AG09309 (cell line): ENCODE results near the gene TMEM266.

Experiments used
- DNase-seq: peaks from one replicate; pipeline ENCODE4 v3.0.0-alpha.2; 2010; ENCODE audit warnings: low read depth
- H3K4me3 ChIP-seq: 2 replicates; pipeline ENCODE4 v1.5.1; 2011; ENCODE audit warnings: mild to moderate bottlenecking, low read depth, low read length, moderate library complexity; ENCODE audit not compliant: control insufficient read depth
- TF ChIP-seq, protein P1 (sequence below): IDR thresholded peaks from 2 replicates; pipeline ENCODE4 v1.5.1; 2011; ENCODE audit warnings: mild to moderate bottlenecking, low read depth, low read length, inconsistent platforms; ENCODE audit not compliant: insufficient read depth, control insufficient read depth; ENCODE audit errors: missing control alignments

Gene TMEM266

DNA sequence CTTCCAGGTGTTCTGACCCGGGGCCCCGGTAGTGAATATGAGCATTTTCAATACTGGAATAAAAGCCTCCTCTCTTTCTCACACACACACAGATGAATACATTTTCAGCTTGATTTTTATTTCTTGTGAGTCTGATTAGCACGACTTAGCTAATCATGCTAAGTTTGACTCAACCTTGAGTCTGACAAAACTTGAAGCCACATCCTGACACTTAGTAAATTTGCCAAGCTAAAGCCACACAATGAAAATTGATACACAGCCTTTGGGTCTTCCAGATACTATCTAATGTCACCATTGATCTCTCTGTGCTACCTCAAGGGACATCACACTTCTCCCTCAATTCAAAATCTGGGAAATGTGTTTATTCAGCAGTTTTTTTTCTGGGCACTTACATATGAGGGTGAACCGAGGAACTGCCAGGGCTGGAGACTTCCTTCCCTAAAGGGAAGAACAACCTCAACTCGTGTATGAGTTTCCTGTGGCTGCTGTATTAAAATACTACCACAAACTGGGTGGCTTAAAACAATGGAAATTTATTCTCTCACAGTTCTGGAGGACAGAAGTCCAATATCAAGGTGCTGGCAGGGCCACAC, 18.6 kb downstream of the TMEM266 start:
- no peak for DNase-seq
- TF ChIP-seq, protein P1, sequence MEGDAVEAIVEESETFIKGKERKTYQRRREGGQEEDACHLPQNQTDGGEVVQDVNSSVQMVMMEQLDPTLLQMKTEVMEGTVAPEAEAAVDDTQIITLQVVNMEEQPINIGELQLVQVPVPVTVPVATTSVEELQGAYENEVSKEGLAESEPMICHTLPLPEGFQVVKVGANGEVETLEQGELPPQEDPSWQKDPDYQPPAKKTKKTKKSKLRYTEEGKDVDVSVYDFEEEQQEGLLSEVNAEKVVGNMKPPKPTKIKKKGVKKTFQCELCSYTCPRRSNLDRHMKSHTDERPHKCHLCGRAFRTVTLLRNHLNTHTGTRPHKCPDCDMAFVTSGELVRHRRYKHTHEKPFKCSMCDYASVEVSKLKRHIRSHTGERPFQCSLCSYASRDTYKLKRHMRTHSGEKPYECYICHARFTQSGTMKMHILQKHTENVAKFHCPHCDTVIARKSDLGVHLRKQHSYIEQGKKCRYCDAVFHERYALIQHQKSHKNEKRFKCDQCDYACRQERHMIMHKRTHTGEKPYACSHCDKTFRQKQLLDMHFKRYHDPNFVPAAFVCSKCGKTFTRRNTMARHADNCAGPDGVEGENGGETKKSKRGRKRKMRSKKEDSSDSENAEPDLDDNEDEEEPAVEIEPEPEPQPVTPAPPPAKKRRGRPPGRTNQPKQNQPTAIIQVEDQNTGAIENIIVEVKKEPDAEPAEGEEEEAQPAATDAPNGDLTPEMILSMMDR, result no peak
- H3K4me3 ChIP-seq, result no peak overlapping the region

DNA sequence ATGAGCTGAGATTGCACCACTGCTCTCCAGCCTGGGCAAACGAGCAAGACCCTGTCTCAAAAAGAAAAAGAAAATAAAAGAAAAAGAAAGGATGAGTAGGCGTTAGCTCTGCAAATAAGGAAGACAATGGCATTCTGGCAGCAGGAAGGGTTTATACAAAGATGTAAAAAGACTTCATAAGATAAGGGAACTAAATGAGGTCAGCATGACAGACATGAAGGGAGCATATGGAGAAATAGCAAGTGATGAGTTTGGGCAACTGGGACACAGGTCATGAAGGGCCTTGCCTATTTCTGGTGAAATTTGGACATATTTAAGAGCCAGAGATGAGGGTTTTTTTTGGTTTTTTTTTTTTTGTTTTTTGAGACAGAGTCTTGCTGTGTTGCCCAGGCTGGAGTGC, 24.5 kb downstream of the TMEM266 start:
- TF ChIP-seq, protein P1, result no peak
- DNase-seq, result no peak
- H3K4me3 ChIP-seq, result no peak overlapping the region

GRCh38 chr15:76098685-76099084, 38.9 kb downstream of the TMEM266 start:
- no peak for DNase-seq
- no peak overlapping the region for H3K4me3 ChIP-seq
- TF ChIP-seq, protein P1, result no peak

GRCh38 chr15:76099388-76099787, 39.6 kb downstream of the TMEM266 start:
- TF ChIP-seq, protein P1, result no peak
- no peak for DNase-seq

GRCh38 chr15:76100361-76100760, 40.6 kb downstream of the TMEM266 start:
- H3K4me3 ChIP-seq, result no peak overlapping the region
- no peak for DNase-seq
- TF ChIP-seq, protein P1, result no peak

More at GRCh38 chr15:76099388-76099787, 39.6 kb downstream of the TMEM266 start:
- H3K4me3 ChIP-seq, result no peak overlapping the region

GRCh38 chr15:76101655-76102054, 41.9 kb downstream of the TMEM266 start:
- no peak for DNase-seq
- no peak overlapping the region for H3K4me3 ChIP-seq
- TF ChIP-seq, protein P1, result no peak
